Endothelial cell of umbilical vein (primary cell): ENCODE data around the gene GABRA6. TPM values are rescaled to one million over a fixed set of nuclear protein-coding genes. Genes with fewer than 3 reads are reported as not detected.

Experiments used
- BruUV-seq: library from RNA; stranded (reverse); fragments of 400-500 nt; replicated peaks from 2 replicates; lab custom pipeline; 2021; lab: Mats Ljungman, UMichigan
- CTCF ChIA-PET: fragments of 300-600, 350-600 bp; sonication (Branson Sonifier 250); formaldehyde crosslinking; loops from one replicate; lab custom pipeline; 2021; ENCODE audit warnings: antibody characterized with exemption, inconsistent platforms; lab: Charles Lee
- POLR2A ChIA-PET: fragments of 300-600, 350-600 bp; sonication (Branson Sonifier 250); formaldehyde crosslinking; loops from one replicate; lab custom pipeline; 2021; ENCODE audit warnings: antibody characterized with exemption, inconsistent platforms; lab: Charles Lee
- DNase-seq: peaks from one replicate; pipeline ENCODE4 v3.0.0-alpha.2; 2011; ENCODE audit warnings: low read depth, low spot score
- FAIRE-seq: peaks from 2 replicates; lab custom pipeline; 2011; peaks lifted over from hg19 to GRCh38; lab: Jason Lieb, UNC
- H2AFZ ChIP-seq: 2 replicates; pipeline ENCODE4 v1.6.0; 2012; ENCODE audit warnings: low read depth, low read length, control low read depth, inconsistent platforms
- H3K27ac ChIP-seq: 2 replicates; pipeline ENCODE4 v1.5.1; 2011; ENCODE audit warnings: low read depth, mild to moderate bottlenecking, control low read depth, low read length, moderate library complexity; ENCODE audit not compliant: insufficient read depth
- H3K27me3 ChIP-seq, 2 experiments: 2 replicates each; pipeline versions ENCODE4 v1.6.0 to v1.6.1; 2011; ENCODE audit warnings: low read length in 2 of 2, mixed read lengths in 1 of 2; ENCODE audit not compliant: control insufficient read depth in 2 of 2, insufficient read depth in 2 of 2
- H3K36me3 ChIP-seq, 2 experiments: 2 replicates in 1 of 2; 3 replicates in 1 of 2; pipeline ENCODE4 v1.5.1; 2011; ENCODE audit warnings: low read length in 2 of 2, mild to moderate bottlenecking in 1 of 2, moderate library complexity in 1 of 2; ENCODE audit not compliant: control insufficient read depth in 2 of 2, insufficient read depth in 2 of 2; ENCODE audit errors: extremely low read depth in 1 of 2
- H3K4me1 ChIP-seq: 3 replicates; pipeline ENCODE4 v1.5.1; 2011; ENCODE audit warnings: mild to moderate bottlenecking, low read length; ENCODE audit not compliant: control insufficient read depth, insufficient read depth; ENCODE audit errors: extremely low read depth
- H3K4me2 ChIP-seq: 2 replicates; pipeline ENCODE4 v1.6.1; 2011; ENCODE audit warnings: low read length, control low read depth, mixed read lengths; ENCODE audit not compliant: insufficient read depth
- H3K4me3 ChIP-seq, 3 experiments: fragments of 200-600 bp in 1 of 3; sonication (generic), shearing (Covaris generic) in 1 of 3; replicated peaks in 1 of 3; 2 replicates each; pipeline ENCODE4 v1.5.1; 2011 to 2016; ENCODE audit warnings: control low read depth in 3 of 3, low read length in 3 of 3, mild to moderate bottlenecking in 2 of 3, inconsistent platforms in 1 of 3, low read depth in 1 of 3, moderate library complexity in 1 of 3; ENCODE audit not compliant: insufficient read depth in 1 of 3
- H3K79me2 ChIP-seq: 2 replicates; pipeline ENCODE4 v1.6.0; 2012; ENCODE audit warnings: low read length, inconsistent platforms; ENCODE audit not compliant: control insufficient read depth, insufficient read depth
- H3K9ac ChIP-seq: replicated peaks from 2 replicates; pipeline ENCODE3; 2011; ENCODE audit warnings: low read length, control low read depth; ENCODE audit not compliant: insufficient read depth; ENCODE audit errors: extremely low read depth
- H3K9me1 ChIP-seq: replicated peaks from 3 replicates; pipeline ENCODE4 v1.6.0; 2011; ENCODE audit warnings: mild to moderate bottlenecking, low read length; ENCODE audit not compliant: control insufficient read depth, insufficient read depth; ENCODE audit errors: extremely low read depth
- H3K9me3 ChIP-seq: replicated peaks from 2 replicates; pipeline ENCODE4 v1.5.1; 2012; ENCODE audit warnings: low read length, inconsistent platforms; ENCODE audit not compliant: control insufficient read depth, insufficient read depth
- H4K20me1 ChIP-seq: replicated peaks from 2 replicates; pipeline ENCODE3; 2011; ENCODE audit warnings: mild to moderate bottlenecking, low read length; ENCODE audit not compliant: control insufficient read depth, insufficient read depth; ENCODE audit errors: extremely low read depth
- CTCF ChIP-seq, 2 donors: IDR thresholded peaks; 1 replicate in 1 of 2; 2 replicates in 1 of 2; pipeline ENCODE4 v1.5.1; 2011; ENCODE audit warnings: low read length in 2 of 2, mild to moderate bottlenecking in 2 of 2, moderate library complexity in 2 of 2, control low read depth in 1 of 2, inconsistent platforms in 1 of 2, low read depth in 1 of 2; ENCODE audit not compliant: insufficient read depth in 1 of 2; ENCODE audit errors: extremely low read depth in 1 of 2
- EZH2 ChIP-seq: IDR thresholded peaks from 2 replicates; pipeline ENCODE4 v1.6.1; 2012; ENCODE audit warnings: borderline replicate concordance, low read depth, mild to moderate bottlenecking, moderate library complexity, low read length, inconsistent platforms; ENCODE audit not compliant: severe bottlenecking
- FOS ChIP-seq: IDR thresholded peaks from 2 replicates; pipeline ENCODE4 v1.6.1; 2011; ENCODE audit warnings: mild to moderate bottlenecking, low read length, moderate library complexity, borderline replicate concordance; ENCODE audit not compliant: insufficient read depth
- GATA2 ChIP-seq: IDR thresholded peaks from 2 replicates; pipeline ENCODE4 v1.7.0; 2011; ENCODE audit warnings: low read depth, mild to moderate bottlenecking, moderate library complexity, mixed read lengths, low read length; ENCODE audit not compliant: insufficient read length, insufficient read depth
- JUN ChIP-seq: IDR thresholded peaks from 2 replicates; pipeline ENCODE4 v1.6.1; 2011; ENCODE audit warnings: borderline replicate concordance, low read depth; ENCODE audit not compliant: insufficient read length, insufficient read depth
- MAX ChIP-seq: IDR thresholded peaks from 2 replicates; pipeline ENCODE4 v1.6.1; 2011; ENCODE audit not compliant: insufficient read depth, insufficient read length
- MYC ChIP-seq: IDR thresholded peaks from one replicate; pipeline ENCODE4 v1.6.1; 2011; ENCODE audit warnings: mild to moderate bottlenecking, low read depth, low read length
- POLR2A ChIP-seq: IDR thresholded peaks from 2 replicates; pipeline ENCODE4 v1.6.1; 2012; ENCODE audit warnings: low read depth, mild to moderate bottlenecking, control low read depth, low read length
- POLR2AphosphoS5 ChIP-seq: IDR thresholded peaks from 2 replicates; pipeline ENCODE4 v1.6.1; 2012; ENCODE audit warnings: low read depth, mild to moderate bottlenecking, control low read depth, low read length, moderate library complexity; ENCODE audit not compliant: insufficient read depth
- dilution Hi-C: fragments of 300-500 bp; cut with MboI; formaldehyde crosslinking; loops from one replicate; pipeline ENCODE4 v1.15.0; 2019; ENCODE audit warnings: low sequenced_read_pairs; ENCODE audit not compliant: extremely low pct_ligation_motif_present
- intact Hi-C: fragments of 100-400 bp; cut with micrococcal nuclease; formaldehyde crosslinking; loops from one replicate; pipeline ENCODE4 v1.10.0; 2022
- polyA plus RNA-seq, 4 experiments: library from polyadenylated mRNA; depleted of rRNA in 3 of 4; stranded (reverse) in 3 of 4; unstranded in 1 of 4; fragments of >200 nt; gene quantifications; 2 replicates each; pipeline versions ENCODE4 v1.2.1 to v1.2.3, GENCODE V29; 2011 to 2012; ENCODE audit warnings: missing spikeins in 1 of 4
- total RNA-seq: library from RNA; stranded (reverse); gene quantifications from 2 replicates; pipeline ENCODE4 v1.2.3, GENCODE V29; 2021

The GABRA6 gene
- total and polyA plus RNA-seq, 2 donors (not counting 3 experiments of a cell fraction or from before 2014, with no cell fraction given) = not detected

GRCh38 chr5:161687316-161687715 lies 1.8 kb downstream of the GABRA6 start:
- Histone ChIP-seq H3K79me2 (no peaks in the 10 kb centered on the region), H3K36me3 (no peaks in the 10 kb centered on the region), H3K27ac (no peak overlapping the region), H3K4me2 (no peak overlapping the region), H3K4me1 (no peaks in the 10 kb centered on the region), H3K9ac (no peak overlapping the region), H2AFZ (no peak overlapping the region), H3K9me3 (peaks cover 2% of the 10 kb centered on the region), H3K4me3 (no peak overlapping the region), H3K9me1 (no peaks in the 10 kb centered on the region), H3K27me3 (no peaks in the 10 kb centered on the region), H4K20me1 (no peaks in the 10 kb centered on the region)
- DNase-seq (no peak), FAIRE-seq (no peak)
- dilution Hi-C loops = no loop called here
- intact Hi-C loops = no loop called here
- TF ChIP-seq POLR2AphosphoS5 (no peak), MYC (no peak), EZH2 (no peak), JUN (no peak), GATA2 (no peak), POLR2A (no peak), MAX (no peak), FOS (no peak), CTCF (IDR thresholded peaks at IDR 0.05; ENCODE audit: extremely low read depth in 1 of 2, insufficient read depth in 1 of 2, low read depth in 1 of 2, low read length in 2 of 2) (no peak)
- ChIA-PET POLR2A (no interaction called here), CTCF (no interaction called here)
- BruUV-seq = no TSS peak
